Stomach smooth muscle (tissue), 2 donors: Measurements from ENCODE around the gene CNGA4.
"Not testable (repeated sequence)": the region's sequence is repeated elsewhere in the genome, so short reads cannot be mapped to it uniquely, and the experiment has no call there.

Experiments used
- H3K27ac ChIP-seq: one replicate; pipeline ENCODE4 v1.7.0; 2013; ENCODE audit warnings: mild to moderate bottlenecking, low read length, inconsistent platforms
- H3K27me3 ChIP-seq, 2 donors: one replicate each; pipeline ENCODE4 v1.7.0; 2013; ENCODE audit warnings: low read length in 2 of 2; ENCODE audit not compliant: insufficient read depth in 2 of 2, control insufficient read depth in 1 of 2
- H3K36me3 ChIP-seq, 2 donors: one replicate each; pipeline ENCODE4 v1.7.0; 2013; ENCODE audit warnings: low read length in 2 of 2; ENCODE audit not compliant: control insufficient read depth in 2 of 2, insufficient read depth in 2 of 2
- H3K4me1 ChIP-seq: one replicate; pipeline ENCODE4 v1.7.0; 2013; ENCODE audit warnings: low read length; ENCODE audit not compliant: control insufficient read depth, insufficient read depth
- H3K4me3 ChIP-seq, 2 donors: one replicate each; pipeline ENCODE4 v1.7.0; 2013; ENCODE audit warnings: low read length in 2 of 2
- H3K9ac ChIP-seq, 2 donors: one replicate each; pipeline ENCODE4 v1.7.0; 2013; ENCODE audit warnings: low read length in 2 of 2, mild to moderate bottlenecking in 1 of 2
- H3K9me3 ChIP-seq, 2 donors: one replicate each; pipeline ENCODE4 v1.7.0; 2013; ENCODE audit warnings: low read length in 2 of 2; ENCODE audit not compliant: control insufficient read depth in 2 of 2
- donor health status: healthy.
- donor health status: Pancreatic carcinoma.

CNGA4 gene

GRCh38 chr11:6260207-6260726, 21.4 kb downstream of the CNGA4 start:
- Histone ChIP-seq H3K27ac (no peak overlapping the region), H3K27me3 (peaks cover 10 to 35% of the 10 kb centered on the region in 2 donors), H3K4me1 (peaks cover 14% of the 10 kb centered on the region), H3K9ac (no peak overlapping the region), H3K36me3 (no peaks in the 10 kb centered on the region), H3K4me3 (peak overlapping the region in 1 of 2 donors; percentile 57), H3K9me3 (no peaks in the 10 kb centered on the region)

GRCh38 chr11:6263662-6264061, 24.8 kb downstream of the CNGA4 start:
- H3K9ac ChIP-seq: no peak overlapping the region
- peaks cover 8 to 19% of the 10 kb centered on the region in 2 donors for H3K27me3 ChIP-seq
- H3K4me1 ChIP-seq: peaks cover 12% of the 10 kb centered on the region
- H3K27ac ChIP-seq: no peak overlapping the region
- no peak overlapping the region for H3K4me3 ChIP-seq
- no peaks in the 10 kb centered on the region for H3K9me3 ChIP-seq
- H3K36me3 ChIP-seq: no peaks in the 10 kb centered on the region

GRCh38 chr11:6268820-6269219, 29.9 kb downstream of the CNGA4 start:
- Histone ChIP-seq H3K27ac (no peak overlapping the region), H3K9me3 (no peaks in the 10 kb centered on the region), H3K27me3 (no peaks in the 10 kb centered on the region), H3K4me3 (no peak overlapping the region), H3K9ac (no peak overlapping the region), H3K4me1 (peaks cover 11% of the 10 kb centered on the region), H3K36me3 (no peaks in the 10 kb centered on the region)

GRCh38 chr11:6269994-6270393, 31.1 kb downstream of the CNGA4 start:
- Histone ChIP-seq H3K27me3 (no peaks in the 10 kb centered on the region), H3K27ac (no peak overlapping the region), H3K9ac (no peak overlapping the region), H3K4me3 (no peak overlapping the region), H3K9me3 (no peaks in the 10 kb centered on the region), H3K4me1 (peaks cover 11% of the 10 kb centered on the region), H3K36me3 (no peaks in the 10 kb centered on the region)

GRCh38 chr11:6270584-6271246, 31.8 kb downstream of the CNGA4 start:
- H3K27me3 ChIP-seq: no peaks in the 10 kb centered on the region
- H3K9me3 ChIP-seq: no peaks in the 10 kb centered on the region
- H3K4me1 ChIP-seq: peaks cover 11% of the 10 kb centered on the region
- no peak overlapping the region for H3K27ac ChIP-seq
- no peak overlapping the region for H3K9ac ChIP-seq
- H3K4me3 ChIP-seq: no peak overlapping the region
- H3K36me3 ChIP-seq: no peaks in the 10 kb centered on the region

- H3K9ac ChIP-seq: no peak overlapping the region
- peaks cover 11% of the 10 kb centered on the region for H3K4me1 ChIP-seq
- H3K27me3 ChIP-seq: no peaks in the 10 kb centered on the region
- no peaks in the 10 kb centered on the region for H3K36me3 ChIP-seq
- H3K27ac ChIP-seq: no peak overlapping the region
- H3K9me3 ChIP-seq: peaks cover 0 to 2% of the 10 kb centered on the region in 2 donors
- no peak overlapping the region for H3K4me3 ChIP-seq
Measured at GRCh38 chr11:6271598-6271997, 32.7 kb downstream of the CNGA4 start.

GRCh38 chr11:6273188-6273587, 34.3 kb downstream of the CNGA4 start:
- H3K27me3 ChIP-seq: no peaks in the 10 kb centered on the region
- H3K9ac ChIP-seq: no peak overlapping the region
- H3K9me3 ChIP-seq: peaks cover 0 to 4% of the 10 kb centered on the region in 2 donors
- H3K27ac ChIP-seq: no peak overlapping the region
- H3K4me1 ChIP-seq: peaks cover 11% of the 10 kb centered on the region
- H3K4me3 ChIP-seq: no peak overlapping the region
- H3K36me3 ChIP-seq: no peaks in the 10 kb centered on the region

GRCh38 chr11:6280809-6281208, 41.9 kb downstream of the CNGA4 start:
- H3K9ac ChIP-seq, H3K4me3 ChIP-seq, H3K27me3 ChIP-seq: not testable (repeated sequence)

GRCh38 chr11:6283453-6284023, 44.6 kb downstream of the CNGA4 start:
- Histone ChIP-seq H3K27me3 (peaks cover 0 to 10% of the 10 kb centered on the region in 2 donors), H3K9ac (no peak overlapping the region), H3K4me3 (no peak overlapping the region), H3K4me1 (no peaks in the 10 kb centered on the region), H3K9me3 (no peaks in the 10 kb centered on the region), H3K27ac (no peak overlapping the region), H3K36me3 (no peaks in the 10 kb centered on the region)

More at GRCh38 chr11:6280809-6281208, 41.9 kb downstream of the CNGA4 start:
- H3K36me3 ChIP-seq, H3K9me3 ChIP-seq, H3K4me1 ChIP-seq, H3K27ac ChIP-seq: not testable (repeated sequence)

- Histone ChIP-seq H3K27ac (no peak overlapping the region), H3K27me3 (peaks cover 0 to 7% of the 10 kb centered on the region in 2 donors)
Measured at GRCh38 chr11:6284250-6284649, 45.4 kb downstream of the CNGA4 start.

GRCh38 chr11:6285019-6285418, 46.1 kb downstream of the CNGA4 start:
- no peak overlapping the region for H3K4me3 ChIP-seq
- H3K4me1 ChIP-seq: no peaks in the 10 kb centered on the region
- no peaks in the 10 kb centered on the region for H3K36me3 ChIP-seq
- no peaks in the 10 kb centered on the region for H3K9me3 ChIP-seq
- no peak overlapping the region for H3K9ac ChIP-seq
- peaks cover 0 to 4% of the 10 kb centered on the region in 2 donors for H3K27me3 ChIP-seq
- H3K27ac ChIP-seq: no peak overlapping the region

More at GRCh38 chr11:6284250-6284649, 45.4 kb downstream of the CNGA4 start:
- Histone ChIP-seq H3K4me3 (no peak overlapping the region), H3K9ac (no peak overlapping the region), H3K4me1 (no peaks in the 10 kb centered on the region), H3K36me3 (no peaks in the 10 kb centered on the region), H3K9me3 (no peaks in the 10 kb centered on the region)
